B cell (primary cell): ENCODE data around the gene GPRC5B.

Experiments
- CTCF ChIP-seq: fragments of 200-600 bp; IDR thresholded peaks from one replicate; pipeline ENCODE4 v1.8.0; 2022; ENCODE audit warnings: antibody characterized with exemption, mild to moderate bottlenecking
- EZH2 ChIP-seq: IDR thresholded peaks from 2 replicates; pipeline ENCODE4 v1.6.1; 2012; ENCODE audit warnings: borderline replicate concordance, low read depth, mild to moderate bottlenecking, moderate library complexity, low read length; ENCODE audit not compliant: insufficient read depth, poor library complexity, severe bottlenecking

- TF ChIP-seq CTCF (no peak), EZH2 (no peak)
These were observed 46.5 kb downstream of the GPRC5B start for GRCh38 chr16:19837984-19838707.
